Measurements from ENCODE around the gene MRPS15. TPM values are rescaled to one million over a fixed set of nuclear protein-coding genes. Genes with fewer than 3 reads are reported as not detected.
"Not testable (repeated sequence)": the region's sequence is repeated elsewhere in the genome, so short reads cannot be mapped to it uniquely, and the experiment has no call there.

MRPS15 gene
- polyA plus RNA-seq, 4 donors, result 68.2 to 122 (median 109) TPM

DNA sequence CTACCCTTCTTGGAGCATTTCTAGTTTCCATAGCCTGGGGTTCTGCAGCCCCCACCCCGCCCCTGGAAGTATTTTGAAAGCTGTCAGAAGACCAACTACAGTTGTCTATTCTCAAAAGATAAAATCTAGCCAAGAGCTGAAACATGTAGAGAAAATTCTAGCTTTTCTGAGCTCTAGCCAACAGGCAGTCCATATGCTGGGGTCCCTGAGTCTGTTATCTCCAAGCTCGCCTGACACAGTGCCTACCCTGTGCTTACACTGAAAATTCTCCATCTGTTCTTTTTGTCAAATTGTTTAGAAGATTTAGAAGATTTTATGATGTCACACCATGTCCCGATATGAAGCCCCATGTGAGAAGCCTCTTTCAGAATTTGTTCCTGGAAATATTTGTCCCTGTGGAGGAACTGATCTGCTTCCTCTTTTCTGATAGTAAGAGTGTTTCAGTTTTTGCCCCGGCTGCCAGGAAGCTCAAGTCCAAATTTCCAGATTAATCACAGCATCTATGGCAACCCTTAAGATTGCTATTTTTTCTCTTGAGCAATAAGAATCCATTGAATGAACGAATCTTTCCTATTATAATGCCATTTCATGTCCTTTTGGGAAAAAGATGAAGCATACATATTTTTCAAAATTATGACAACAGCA, 42.2 kb upstream of the MRPS15 start:
- Histone ChIP-seq H3K27ac (ENCODE audit: low read depth in 1 of 3, low read length in 2 of 3) (no peak overlapping the region), H3K36me3 (ENCODE audit: control insufficient read depth in 3 of 3, insufficient read depth in 2 of 3, low read depth in 1 of 3, low read length in 3 of 3) (no peaks in the 10 kb centered on the region), H3K4me3 (ENCODE audit: low read depth in 1 of 3, low read length in 3 of 3) (no peak overlapping the region), H3K4me1 (ENCODE audit: control insufficient read depth in 3 of 3, insufficient read depth in 2 of 3, low read depth in 1 of 3, low read length in 2 of 3) (no peaks in the 10 kb centered on the region), H3K9me3 (ENCODE audit: control insufficient read depth in 2 of 2, insufficient read depth in 1 of 2, low read depth in 1 of 2, low read length in 1 of 2) (no peaks in the 10 kb centered on the region), H3K27me3 (ENCODE audit: control insufficient read depth in 3 of 3, insufficient read depth in 3 of 3, low read length in 3 of 3) (no peaks in the 10 kb centered on the region)
- FAIRE-seq, result no peak
- DNase-seq, result no peak
- 57 to 67% (median 63%) methylated on average over 5 of the region's 5 CpGs for WGBS, 3 donors

GRCh38 chr1:36503733-36504132, 39.5 kb upstream of the MRPS15 start:
- FAIRE-seq, result no peak

GRCh38 chr1:36503159-36503558, 39.0 kb upstream of the MRPS15 start:
- no peak overlapping the region for H3K4me3 ChIP-seq (ENCODE audit: low read depth in 1 of 3, low read length in 3 of 3)
- WGBS, 3 donors, result 15 to 48% (median 25%) methylated on average over 1 of the region's 1 CpG

More at GRCh38 chr1:36503733-36504132, 39.5 kb upstream of the MRPS15 start:
- no peak for DNase-seq
- Histone ChIP-seq H3K9me3 (ENCODE audit: control insufficient read depth in 2 of 2, insufficient read depth in 1 of 2, low read depth in 1 of 2, low read length in 1 of 2) (no peaks in the 10 kb centered on the region), H3K27me3 (ENCODE audit: control insufficient read depth in 3 of 3, insufficient read depth in 3 of 3, low read length in 3 of 3) (no peaks in the 10 kb centered on the region), H3K4me1 (ENCODE audit: control insufficient read depth in 3 of 3, insufficient read depth in 2 of 3, low read depth in 1 of 3, low read length in 2 of 3) (no peaks in the 10 kb centered on the region), H3K27ac (ENCODE audit: low read depth in 1 of 3, low read length in 2 of 3) (no peak overlapping the region), H3K4me3 (ENCODE audit: low read depth in 1 of 3, low read length in 3 of 3) (no peak overlapping the region), H3K36me3 (ENCODE audit: control insufficient read depth in 3 of 3, insufficient read depth in 2 of 3, low read depth in 1 of 3, low read length in 3 of 3) (no peaks in the 10 kb centered on the region)
- WGBS, 3 donors, result 60 to 70% (median 68%) methylated on average over 1 of the region's 1 CpG

GRCh38 chr1:36502616-36503015, 38.4 kb upstream of the MRPS15 start:
- no peak for FAIRE-seq
- 77 to 90% (median 81%) methylated on average over 2 of the region's 2 CpGs for WGBS, 3 donors
- Histone ChIP-seq H3K9me3 (ENCODE audit: control insufficient read depth in 2 of 2, insufficient read depth in 1 of 2, low read depth in 1 of 2, low read length in 1 of 2) (no peaks in the 10 kb centered on the region), H3K36me3 (ENCODE audit: control insufficient read depth in 3 of 3, insufficient read depth in 2 of 3, low read depth in 1 of 3, low read length in 3 of 3) (no peaks in the 10 kb centered on the region), H3K4me1 (ENCODE audit: control insufficient read depth in 3 of 3, insufficient read depth in 2 of 3, low read depth in 1 of 3, low read length in 2 of 3) (no peaks in the 10 kb centered on the region), H3K4me3 (ENCODE audit: low read depth in 1 of 3, low read length in 3 of 3) (no peak overlapping the region), H3K27ac (ENCODE audit: low read depth in 1 of 3, low read length in 2 of 3) (no peak overlapping the region), H3K27me3 (ENCODE audit: control insufficient read depth in 3 of 3, insufficient read depth in 3 of 3, low read length in 3 of 3) (no peaks in the 10 kb centered on the region)
- DNase-seq, result no peak

More at GRCh38 chr1:36503159-36503558, 39.0 kb upstream of the MRPS15 start:
- Histone ChIP-seq H3K4me1 (ENCODE audit: control insufficient read depth in 3 of 3, insufficient read depth in 2 of 3, low read depth in 1 of 3, low read length in 2 of 3) (no peaks in the 10 kb centered on the region), H3K27me3 (ENCODE audit: control insufficient read depth in 3 of 3, insufficient read depth in 3 of 3, low read length in 3 of 3) (no peaks in the 10 kb centered on the region), H3K9me3 (ENCODE audit: control insufficient read depth in 2 of 2, insufficient read depth in 1 of 2, low read depth in 1 of 2, low read length in 1 of 2) (no peaks in the 10 kb centered on the region), H3K36me3 (ENCODE audit: control insufficient read depth in 3 of 3, insufficient read depth in 2 of 3, low read depth in 1 of 3, low read length in 3 of 3) (no peaks in the 10 kb centered on the region), H3K27ac (ENCODE audit: low read depth in 1 of 3, low read length in 2 of 3) (no peak overlapping the region)
- DNase-seq (no peak), FAIRE-seq (no peak)

GRCh38 chr1:36501911-36502310, 37.7 kb upstream of the MRPS15 start:
- not testable (repeated sequence) for H3K36me3 ChIP-seq (ENCODE audit: control insufficient read depth in 3 of 3, insufficient read depth in 2 of 3, low read depth in 1 of 3, low read length in 3 of 3); H3K4me1 ChIP-seq (ENCODE audit: control insufficient read depth in 3 of 3, insufficient read depth in 2 of 3, low read depth in 1 of 3, low read length in 2 of 3); H3K4me3 ChIP-seq (ENCODE audit: low read depth in 1 of 3, low read length in 3 of 3); DNase-seq; H3K9me3 ChIP-seq (ENCODE audit: control insufficient read depth in 2 of 2, insufficient read depth in 1 of 2, low read depth in 1 of 2, low read length in 1 of 2); H3K27me3 ChIP-seq (ENCODE audit: control insufficient read depth in 3 of 3, insufficient read depth in 3 of 3, low read length in 3 of 3); FAIRE-seq; H3K27ac ChIP-seq (ENCODE audit: low read depth in 1 of 3, low read length in 2 of 3)
- 78 to 88% (median 85%) methylated on average over 4 of the region's 4 CpGs for WGBS, 3 donors

GRCh38 chr1:36497207-36497606, 33.0 kb upstream of the MRPS15 start:
- no peak for DNase-seq
- no peak overlapping the region for H3K4me3 ChIP-seq (ENCODE audit: low read depth in 1 of 3, low read length in 3 of 3)
- 69 to 84% (median 83%) methylated on average over 2 of the region's 2 CpGs for WGBS, 3 donors
- no peaks in the 10 kb centered on the region for H3K9me3 ChIP-seq (ENCODE audit: control insufficient read depth in 2 of 2, insufficient read depth in 1 of 2, low read depth in 1 of 2, low read length in 1 of 2)
- H3K27ac ChIP-seq (ENCODE audit: low read depth in 1 of 3, low read length in 2 of 3), result no peak overlapping the region
- FAIRE-seq, result no peak
- H3K27me3 ChIP-seq (ENCODE audit: control insufficient read depth in 3 of 3, insufficient read depth in 3 of 3, low read length in 3 of 3), result no peaks in the 10 kb centered on the region
- H3K36me3 ChIP-seq (ENCODE audit: control insufficient read depth in 3 of 3, insufficient read depth in 2 of 3, low read depth in 1 of 3, low read length in 3 of 3), result no peaks in the 10 kb centered on the region
- no peaks in the 10 kb centered on the region for H3K4me1 ChIP-seq (ENCODE audit: control insufficient read depth in 3 of 3, insufficient read depth in 2 of 3, low read depth in 1 of 3, low read length in 2 of 3)

- 79 to 86% (median 84%) methylated on average over 5 of the region's 5 CpGs for WGBS, 3 donors
- Histone ChIP-seq H3K27me3 (ENCODE audit: control insufficient read depth in 3 of 3, insufficient read depth in 3 of 3, low read length in 3 of 3) (no peaks in the 10 kb centered on the region), H3K9me3 (ENCODE audit: control insufficient read depth in 2 of 2, insufficient read depth in 1 of 2, low read depth in 1 of 2, low read length in 1 of 2) (no peaks in the 10 kb centered on the region), H3K27ac (ENCODE audit: low read depth in 1 of 3, low read length in 2 of 3) (no peak overlapping the region), H3K4me3 (ENCODE audit: low read depth in 1 of 3, low read length in 3 of 3) (no peak overlapping the region), H3K36me3 (ENCODE audit: control insufficient read depth in 3 of 3, insufficient read depth in 2 of 3, low read depth in 1 of 3, low read length in 3 of 3) (no peaks in the 10 kb centered on the region), H3K4me1 (ENCODE audit: control insufficient read depth in 3 of 3, insufficient read depth in 2 of 3, low read depth in 1 of 3, low read length in 2 of 3) (no peaks in the 10 kb centered on the region)
- FAIRE-seq (no peak), DNase-seq (no peak)
Observed at GRCh38 chr1:36494971-36495370, 30.8 kb upstream of the MRPS15 start.

DNA sequence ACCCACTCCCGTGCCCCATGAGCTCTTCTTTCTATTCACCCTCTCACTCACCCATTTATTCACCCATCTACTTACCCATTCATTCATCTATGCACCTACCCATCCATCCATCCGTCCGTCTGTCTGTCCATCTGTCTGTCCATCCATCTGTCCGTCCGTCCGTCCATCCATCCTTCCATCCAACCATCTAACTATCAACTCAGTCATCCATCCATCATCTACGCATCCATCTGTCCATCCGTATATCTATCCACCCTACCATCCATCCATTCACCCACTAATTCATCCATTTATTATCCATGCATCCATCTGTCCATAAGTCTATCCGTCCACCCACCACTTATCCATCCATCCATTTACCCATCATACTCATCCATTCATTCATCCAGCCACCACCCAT, 29.3 kb upstream of the MRPS15 start:
- DNase-seq (no peak), FAIRE-seq (no peak)
- H3K27me3 ChIP-seq (ENCODE audit: control insufficient read depth in 3 of 3, insufficient read depth in 3 of 3, low read length in 3 of 3), result no peaks in the 10 kb centered on the region
- H3K9me3 ChIP-seq (ENCODE audit: control insufficient read depth in 2 of 2, insufficient read depth in 1 of 2, low read depth in 1 of 2, low read length in 1 of 2), result no peaks in the 10 kb centered on the region
- no peaks in the 10 kb centered on the region for H3K36me3 ChIP-seq (ENCODE audit: control insufficient read depth in 3 of 3, insufficient read depth in 2 of 3, low read depth in 1 of 3, low read length in 3 of 3)
- H3K27ac ChIP-seq (ENCODE audit: low read depth in 1 of 3, low read length in 2 of 3), result no peak overlapping the region
- 88 to 92% (median 91%) methylated on average over 9 of the region's 9 CpGs for WGBS, 3 donors
- no peaks in the 10 kb centered on the region for H3K4me1 ChIP-seq (ENCODE audit: control insufficient read depth in 3 of 3, insufficient read depth in 2 of 3, low read depth in 1 of 3, low read length in 2 of 3)
- no peak overlapping the region for H3K4me3 ChIP-seq (ENCODE audit: low read depth in 1 of 3, low read length in 3 of 3)

DNA sequence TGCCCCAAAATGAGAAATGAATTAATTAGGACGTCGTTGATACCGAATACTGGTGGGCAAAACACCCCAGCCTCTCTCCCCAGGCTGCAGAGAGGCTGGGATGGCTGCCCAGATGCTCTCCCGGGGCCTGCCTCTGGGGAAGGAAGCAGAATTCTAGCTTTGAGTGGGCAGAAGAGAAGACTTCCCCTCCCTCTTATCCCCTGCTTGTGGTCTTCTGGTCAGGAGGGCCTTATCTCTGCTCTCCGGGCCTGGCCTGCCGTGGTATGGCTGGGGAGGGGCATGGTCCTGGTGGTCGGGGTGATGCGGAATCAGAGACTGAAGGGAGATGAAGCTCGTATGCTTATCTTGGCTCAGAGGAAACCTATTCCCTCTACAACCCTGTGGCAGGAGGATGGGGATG, 28.3 kb upstream of the MRPS15 start:
- DNase-seq (no peak), FAIRE-seq (no peak)
- Histone ChIP-seq H3K27ac (ENCODE audit: low read depth in 1 of 3, low read length in 2 of 3) (no peak overlapping the region), H3K9me3 (ENCODE audit: control insufficient read depth in 2 of 2, insufficient read depth in 1 of 2, low read depth in 1 of 2, low read length in 1 of 2) (no peaks in the 10 kb centered on the region), H3K4me3 (ENCODE audit: low read depth in 1 of 3, low read length in 3 of 3) (no peak overlapping the region), H3K27me3 (ENCODE audit: control insufficient read depth in 3 of 3, insufficient read depth in 3 of 3, low read length in 3 of 3) (no peaks in the 10 kb centered on the region), H3K36me3 (ENCODE audit: control insufficient read depth in 3 of 3, insufficient read depth in 2 of 3, low read depth in 1 of 3, low read length in 3 of 3) (no peaks in the 10 kb centered on the region), H3K4me1 (ENCODE audit: control insufficient read depth in 3 of 3, insufficient read depth in 2 of 3, low read depth in 1 of 3, low read length in 2 of 3) (peaks cover 0 to 5% (median 0%) of the 10 kb centered on the region in 3 donors)
- WGBS, 3 donors, result 43 to 66% (median 64%) methylated on average over 9 of the region's 9 CpGs

All from small intestine (tissue), 7 donors.